ENCODE results near the gene BCKDHA. TPM values are rescaled to one million over a fixed set of nuclear protein-coding genes. Genes with fewer than 3 reads are reported as not detected.

The BCKDHA gene
- total and polyA plus RNA-seq, 4 donors = 19.7 to 54.5 (median 39.0) TPM

DNA sequence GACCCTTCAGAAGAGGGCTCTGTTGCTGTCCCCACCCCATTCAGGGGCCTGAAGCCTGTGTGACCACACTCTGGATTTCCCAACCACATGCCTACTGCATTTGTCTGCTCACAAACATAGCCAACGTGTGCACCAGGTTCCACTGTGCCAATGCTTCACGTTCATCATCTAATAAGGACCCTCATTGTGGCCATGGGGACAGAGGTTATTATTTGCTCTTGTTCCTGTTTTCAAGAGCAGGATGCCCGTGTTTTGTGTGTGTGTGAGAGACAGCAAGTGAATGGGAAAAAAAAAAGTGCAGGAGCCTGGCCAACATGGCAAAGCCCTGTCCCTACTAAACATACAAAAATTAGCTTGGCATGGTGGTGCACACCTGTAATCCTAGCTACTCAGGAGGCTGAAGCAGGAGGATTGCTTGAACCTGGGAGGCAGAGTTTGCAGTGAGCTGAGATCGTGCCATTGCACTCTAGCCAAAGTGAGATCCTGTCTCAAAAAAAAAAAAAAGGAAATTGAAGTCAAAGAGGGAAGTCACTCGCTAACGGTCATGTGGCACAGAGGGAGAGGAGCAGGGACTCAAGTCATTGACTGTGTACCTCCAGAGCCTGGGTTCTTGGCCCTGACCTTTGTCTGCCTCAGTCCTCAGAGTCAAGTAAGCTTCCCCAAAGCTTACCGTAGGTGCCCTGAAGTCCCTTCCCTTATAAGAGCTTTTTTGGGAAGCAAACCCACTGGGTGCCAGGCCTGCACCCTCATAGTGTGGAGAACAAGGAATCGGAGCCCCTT, 22.7 kb downstream of the BCKDHA start:
- DNase-seq = no peak
- Histone ChIP-seq H3K9me3 (ENCODE audit: control insufficient read depth in 4 of 4, insufficient read depth in 3 of 4, low read length in 3 of 4) (no peaks in the 10 kb centered on the region), H3K4me1 (ENCODE audit: control insufficient read depth in 5 of 5, insufficient read depth in 5 of 5, low read length in 5 of 5) (peaks cover 0 to 14% (median 0%) of the 10 kb centered on the region in 5 donors), H3K27ac (ENCODE audit: low read depth in 1 of 2, low read length in 1 of 2) (peak overlapping the region in 1 of 2 donors; percentile 50), H3K36me3 (ENCODE audit: control insufficient read depth in 4 of 4, insufficient read depth in 4 of 4, low read length in 4 of 4) (peaks cover 8 to 40% (median 19%) of the 10 kb centered on the region in 4 donors), H3K9ac (ENCODE audit: insufficient read depth in 1 of 2, low read length in 2 of 2) (no peak overlapping the region), H3K27me3 (ENCODE audit: control insufficient read depth in 3 of 3, insufficient read depth in 3 of 3, low read length in 2 of 3) (no peaks in the 10 kb centered on the region), H3K4me3 (no peak overlapping the region)
- TF ChIP-seq, protein P1, sequence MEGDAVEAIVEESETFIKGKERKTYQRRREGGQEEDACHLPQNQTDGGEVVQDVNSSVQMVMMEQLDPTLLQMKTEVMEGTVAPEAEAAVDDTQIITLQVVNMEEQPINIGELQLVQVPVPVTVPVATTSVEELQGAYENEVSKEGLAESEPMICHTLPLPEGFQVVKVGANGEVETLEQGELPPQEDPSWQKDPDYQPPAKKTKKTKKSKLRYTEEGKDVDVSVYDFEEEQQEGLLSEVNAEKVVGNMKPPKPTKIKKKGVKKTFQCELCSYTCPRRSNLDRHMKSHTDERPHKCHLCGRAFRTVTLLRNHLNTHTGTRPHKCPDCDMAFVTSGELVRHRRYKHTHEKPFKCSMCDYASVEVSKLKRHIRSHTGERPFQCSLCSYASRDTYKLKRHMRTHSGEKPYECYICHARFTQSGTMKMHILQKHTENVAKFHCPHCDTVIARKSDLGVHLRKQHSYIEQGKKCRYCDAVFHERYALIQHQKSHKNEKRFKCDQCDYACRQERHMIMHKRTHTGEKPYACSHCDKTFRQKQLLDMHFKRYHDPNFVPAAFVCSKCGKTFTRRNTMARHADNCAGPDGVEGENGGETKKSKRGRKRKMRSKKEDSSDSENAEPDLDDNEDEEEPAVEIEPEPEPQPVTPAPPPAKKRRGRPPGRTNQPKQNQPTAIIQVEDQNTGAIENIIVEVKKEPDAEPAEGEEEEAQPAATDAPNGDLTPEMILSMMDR (IDR thresholded peaks at IDR 0.05; ENCODE audit: control extremely low read depth, extremely low read depth) = no peak
- 31 to 46% methylated on average over 8 of the region's 8 CpGs for WGBS, 2 donors
- ATAC-seq (ENCODE audit: insufficient read depth, low FRiP score) = no peak

DNA sequence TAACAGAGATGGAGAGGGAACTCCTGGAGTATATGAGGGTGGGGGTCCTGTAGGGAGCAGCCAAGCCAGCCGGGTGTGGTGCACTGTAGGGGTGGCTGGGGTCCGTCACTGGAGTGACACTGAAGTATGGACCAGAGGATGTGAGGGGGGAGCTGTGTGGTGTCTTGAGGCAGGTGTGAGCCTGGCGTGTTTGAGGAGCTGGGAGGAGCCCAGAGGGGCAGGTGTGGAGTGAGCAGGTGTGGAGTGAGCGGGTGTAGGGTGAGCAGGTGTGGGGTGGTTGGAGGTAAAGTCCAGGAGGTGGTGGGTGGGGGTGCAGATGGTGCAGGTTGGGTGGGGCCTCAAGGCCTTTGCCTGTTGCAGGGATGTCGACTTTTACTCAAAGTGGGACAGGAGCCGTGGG, 23.7 kb downstream of the BCKDHA start:
- no peak overlapping the region for H3K4me3 ChIP-seq
- H3K27ac ChIP-seq (ENCODE audit: low read depth in 1 of 2, low read length in 1 of 2) = peak overlapping the region in 1 of 2 donors; percentile 50
- no peaks in the 10 kb centered on the region for H3K9me3 ChIP-seq (ENCODE audit: control insufficient read depth in 4 of 4, insufficient read depth in 3 of 4, low read length in 3 of 4)
- H3K9ac ChIP-seq (ENCODE audit: insufficient read depth in 1 of 2, low read length in 2 of 2) = no peak overlapping the region
- no peak for ATAC-seq (ENCODE audit: insufficient read depth, low FRiP score)
- 87 to 91% methylated on average over 6 of the region's 6 CpGs for WGBS, 2 donors
- H3K36me3 ChIP-seq (ENCODE audit: control insufficient read depth in 4 of 4, insufficient read depth in 4 of 4, low read length in 4 of 4) = peaks cover 8 to 43% (median 19%) of the 10 kb centered on the region in 4 donors
- H3K27me3 ChIP-seq (ENCODE audit: control insufficient read depth in 3 of 3, insufficient read depth in 3 of 3, low read length in 2 of 3) = no peaks in the 10 kb centered on the region
- TF ChIP-seq, protein P1 (IDR thresholded peaks at IDR 0.05; ENCODE audit: control extremely low read depth, extremely low read depth) = no peak
- DNase-seq = no peak
- H3K4me1 ChIP-seq (ENCODE audit: control insufficient read depth in 5 of 5, insufficient read depth in 5 of 5, low read length in 5 of 5) = peaks cover 0 to 17% (median 0%) of the 10 kb centered on the region in 5 donors

DNA sequence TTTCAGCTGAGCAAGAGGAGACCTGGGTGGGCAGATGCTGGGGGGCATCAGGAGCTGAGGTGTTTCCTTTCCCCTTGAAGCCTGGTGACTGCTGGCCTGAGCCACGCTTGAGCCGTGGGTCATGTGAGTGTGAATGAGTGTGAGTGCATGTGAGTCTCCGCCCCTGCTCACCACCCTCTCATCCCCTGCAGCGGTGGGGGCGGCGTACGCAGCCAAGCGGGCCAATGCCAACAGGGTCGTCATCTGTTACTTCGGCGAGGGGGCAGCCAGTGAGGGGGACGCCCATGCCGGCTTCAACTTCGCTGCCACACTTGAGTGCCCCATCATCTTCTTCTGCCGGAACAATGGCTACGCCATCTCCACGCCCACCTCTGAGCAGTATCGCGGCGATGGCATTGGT, 24.4 kb downstream of the BCKDHA start:
- TF ChIP-seq, protein P1 (IDR thresholded peaks at IDR 0.05; ENCODE audit: control extremely low read depth, extremely low read depth) = no peak
- 94 to 96% methylated on average over 20 of the region's 20 CpGs for WGBS, 2 donors

More for the DNA sequence above, 24.4 kb downstream of the BCKDHA start:
- Histone ChIP-seq H3K27me3 (ENCODE audit: control insufficient read depth in 3 of 3, insufficient read depth in 3 of 3, low read length in 2 of 3) (no peaks in the 10 kb centered on the region), H3K9me3 (ENCODE audit: control insufficient read depth in 4 of 4, insufficient read depth in 3 of 4, low read length in 3 of 4) (no peaks in the 10 kb centered on the region), H3K4me3 (no peak overlapping the region), H3K4me1 (ENCODE audit: control insufficient read depth in 5 of 5, insufficient read depth in 5 of 5, low read length in 5 of 5) (peaks cover 0 to 19% (median 0%) of the 10 kb centered on the region in 5 donors), H3K9ac (ENCODE audit: insufficient read depth in 1 of 2, low read length in 2 of 2) (no peak overlapping the region), H3K27ac (ENCODE audit: low read depth in 1 of 2, low read length in 1 of 2) (peak overlapping the region in 1 of 2 donors; percentile 46), H3K36me3 (ENCODE audit: control insufficient read depth in 4 of 4, insufficient read depth in 4 of 4, low read length in 4 of 4) (peaks cover 8 to 43% (median 19%) of the 10 kb centered on the region in 4 donors)
- DNase-seq (no peak), ATAC-seq (ENCODE audit: insufficient read depth, low FRiP score) (no peak)
